Keratinocyte (primary cell): ENCODE results near the gene SYTL1. TPM values are rescaled to one million over a fixed set of nuclear protein-coding genes. Genes with fewer than 3 reads are reported as not detected.

Experiments
- DNase-seq: peaks from one replicate; pipeline ENCODE4 v3.0.0-alpha.2; 2011; ENCODE audit warnings: low read depth, missing footprints, low spot score
- FAIRE-seq: peaks from 2 replicates; lab custom pipeline; 2011; peaks lifted over from hg19 to GRCh38; lab: Jason Lieb, UNC
- H2AFZ ChIP-seq: 2 replicates; pipeline ENCODE4 v1.6.0; 2012; ENCODE audit warnings: low read length, control low read depth, inconsistent platforms; ENCODE audit not compliant: control insufficient read depth
- H3K27ac ChIP-seq: 2 replicates; pipeline ENCODE4 v1.5.1; 2011; ENCODE audit warnings: low read length; ENCODE audit not compliant: control insufficient read depth, insufficient read depth
- H3K27me3 ChIP-seq: 3 replicates; pipeline ENCODE4 v1.6.0; 2011; ENCODE audit warnings: low read length; ENCODE audit not compliant: control insufficient read depth, insufficient read depth; ENCODE audit errors: extremely low read depth
- H3K36me3 ChIP-seq, 2 experiments: 2 replicates in 1 of 2; 3 replicates in 1 of 2; pipeline ENCODE4 v1.5.1; 2011; ENCODE audit warnings: low read length in 2 of 2, mild to moderate bottlenecking in 1 of 2; ENCODE audit not compliant: control insufficient read depth in 2 of 2, insufficient read depth in 2 of 2; ENCODE audit errors: extremely low read depth in 1 of 2
- H3K4me1 ChIP-seq: 3 replicates; pipeline ENCODE4 v1.5.1; 2011; ENCODE audit warnings: low read length; ENCODE audit not compliant: control insufficient read depth, insufficient read depth; ENCODE audit errors: extremely low read depth
- H3K4me2 ChIP-seq: 3 replicates; pipeline ENCODE4 v1.6.0; 2011; ENCODE audit warnings: low read depth, low read length; ENCODE audit not compliant: control insufficient read depth, insufficient read depth; ENCODE audit errors: extremely low read depth
- H3K4me3 ChIP-seq, 3 experiments: fragments of 200-600 bp in 1 of 3; sonication (generic) in 1 of 3; 2 replicates in 2 of 3; 3 replicates in 1 of 3; pipeline ENCODE4 v1.5.1; 2011 to 2016; ENCODE audit warnings: low read length in 3 of 3, mild to moderate bottlenecking in 3 of 3, control low read depth in 2 of 3, inconsistent platforms in 1 of 3, low read depth in 1 of 3, mixed read lengths in 1 of 3, mixed run types in 1 of 3, moderate library complexity in 1 of 3; ENCODE audit not compliant: control insufficient read depth in 2 of 3, insufficient read depth in 2 of 3; ENCODE audit errors: extremely low read depth in 1 of 3
- H3K79me2 ChIP-seq: 2 replicates; pipeline ENCODE4 v1.6.0; 2012; ENCODE audit warnings: low read length; ENCODE audit not compliant: control insufficient read depth, insufficient read depth
- H3K9ac ChIP-seq: 3 replicates; pipeline ENCODE4 v1.6.0; 2011; ENCODE audit warnings: low read length; ENCODE audit not compliant: control insufficient read depth, insufficient read depth; ENCODE audit errors: extremely low read depth
- H3K9me1 ChIP-seq: 3 replicates; pipeline ENCODE4 v1.6.0; 2011; ENCODE audit warnings: low read length; ENCODE audit not compliant: control insufficient read depth, insufficient read depth; ENCODE audit errors: extremely low read depth
- H3K9me3 ChIP-seq: 2 replicates; pipeline ENCODE4 v1.5.1; 2012; ENCODE audit warnings: low read depth, low read length; ENCODE audit not compliant: control insufficient read depth
- H4K20me1 ChIP-seq: 3 replicates; pipeline ENCODE4 v1.6.0; 2011; ENCODE audit warnings: low read length; ENCODE audit not compliant: control insufficient read depth, insufficient read depth; ENCODE audit errors: extremely low read depth
- CTCF ChIP-seq, 3 experiments: IDR thresholded peaks in 1 of 3; conservative IDR thresholded peaks in 1 of 3; optimal IDR thresholded peaks in 1 of 3; 2 replicates in 2 of 3; 3 replicates in 1 of 3; pipeline versions ENCODE3 to v1.5.1; 2011; ENCODE audit warnings: low read length in 3 of 3, mild to moderate bottlenecking in 3 of 3, moderate library complexity in 2 of 3, control low read depth in 1 of 3, inconsistent platforms in 1 of 3; ENCODE audit not compliant: insufficient read depth in 2 of 3; ENCODE audit errors: extremely low read depth in 1 of 3
- EZH2 ChIP-seq: IDR thresholded peaks from one replicate; pipeline ENCODE4 v1.6.1; 2012; ENCODE audit warnings: inconsistent platforms, mild to moderate bottlenecking, low read length, moderate library complexity
- dilution Hi-C: fragments of 300-500 bp; cut with MboI; formaldehyde crosslinking; loops from one replicate; pipeline ENCODE4 v1.7.0; 2020; ENCODE audit warnings: low sequenced_read_pairs; ENCODE audit not compliant: extremely low pct_ligation_motif_present
- polyA plus RNA-seq, 5 experiments: library from polyadenylated mRNA; depleted of rRNA in 3 of 5; stranded (reverse) in 3 of 5; stranded (forward) in 1 of 5; unstranded in 1 of 5; fragments of >200 nt; gene quantifications; 1 replicate in 1 of 5; 2 replicates in 3 of 5; 3 replicates in 1 of 5; pipeline versions ENCODE4 v1.2.1 to v1.2.3, GENCODE V29; 2011 to 2012; ENCODE audit warnings: missing spikeins in 2 of 5, low read depth in 1 of 5, low replicate concordance in 1 of 5

The SYTL1 gene
- polyA plus RNA-seq, 1 donor (not counting 4 experiments of a cell fraction or from before 2014, with no cell fraction given), result 15.6 TPM

- no peak for DNase-seq
Observed at GRCh38 chr1:27388337-27389005, 46.6 kb downstream of the SYTL1 start.

GRCh38 chr1:27391511-27392095 is 49.8 kb downstream of the SYTL1 start:
- DNase-seq (no peak), FAIRE-seq (no peak)
- Histone ChIP-seq H3K36me3 (no peaks in the 10 kb centered on the region), H3K4me3 (peak overlapping the region; percentile 57 to 84 (median 66)), H3K27ac (peak overlapping the region; percentile 64), H3K9me1 (no peaks in the 10 kb centered on the region), H3K79me2 (peaks cover 15% of the 10 kb centered on the region), H4K20me1 (no peaks in the 10 kb centered on the region), H2AFZ (peak overlapping the region; percentile 84), H3K9ac (peak overlapping the region; percentile 67), H3K4me1 (peaks cover 21% of the 10 kb centered on the region), H3K4me2 (peak overlapping the region; percentile 88), H3K9me3 (no peaks in the 10 kb centered on the region), H3K27me3 (no peaks in the 10 kb centered on the region)
- TF ChIP-seq EZH2 (no peak), CTCF (optimal IDR thresholded peaks at IDR 0.05 in 1 of 3, IDR thresholded peaks at IDR 0.05 in 1 of 3, conservative IDR thresholded peaks at IDR 0.05 in 1 of 3; ENCODE audit: extremely low read depth in 1 of 3, insufficient read depth in 2 of 3, low read length in 3 of 3) (peak in 1 of 3 experiments; percentile 33)
- dilution Hi-C loops, result no loop called here

More at GRCh38 chr1:27388337-27389005, 46.6 kb downstream of the SYTL1 start:
- Histone ChIP-seq H3K4me1 (peaks cover 18% of the 10 kb centered on the region), H3K4me2 (no peak overlapping the region), H3K27me3 (no peaks in the 10 kb centered on the region), H3K79me2 (peaks cover 9% of the 10 kb centered on the region), H3K9me1 (no peaks in the 10 kb centered on the region), H3K9ac (no peak overlapping the region), H3K4me3 (no peak overlapping the region), H3K27ac (no peak overlapping the region), H4K20me1 (no peaks in the 10 kb centered on the region), H2AFZ (no peak overlapping the region), H3K36me3 (no peaks in the 10 kb centered on the region), H3K9me3 (no peaks in the 10 kb centered on the region)
- dilution Hi-C loops, result no loop called here
- TF ChIP-seq CTCF (optimal IDR thresholded peaks at IDR 0.05 in 1 of 3, IDR thresholded peaks at IDR 0.05 in 1 of 3, conservative IDR thresholded peaks at IDR 0.05 in 1 of 3; ENCODE audit: extremely low read depth in 1 of 3, insufficient read depth in 2 of 3, low read length in 3 of 3) (peak; percentile 88 to 99 (median 96)), EZH2 (no peak)
- FAIRE-seq, result peak; percentile 96
